A172 (cell line): ENCODE measurements around the gene SCAPER. TPM values are rescaled to one million over a fixed set of nuclear protein-coding genes. Genes with fewer than 3 reads are reported as not detected.

Source experiments
- DNase-seq: peaks from one replicate; pipeline ENCODE4 v3.0.0-alpha.2; 2015; ENCODE audit warnings: low spot score
- total RNA-seq: library from RNA; depleted of rRNA; stranded (reverse); fragments of >200 nt; shearing (Covaris generic); gene quantifications from 2 replicates; pipeline ENCODE4 v1.2.3, GENCODE V29; 2014

The SCAPER gene
- total RNA-seq, 1 experiment from 2014 or later = 22.7 TPM

DNA sequence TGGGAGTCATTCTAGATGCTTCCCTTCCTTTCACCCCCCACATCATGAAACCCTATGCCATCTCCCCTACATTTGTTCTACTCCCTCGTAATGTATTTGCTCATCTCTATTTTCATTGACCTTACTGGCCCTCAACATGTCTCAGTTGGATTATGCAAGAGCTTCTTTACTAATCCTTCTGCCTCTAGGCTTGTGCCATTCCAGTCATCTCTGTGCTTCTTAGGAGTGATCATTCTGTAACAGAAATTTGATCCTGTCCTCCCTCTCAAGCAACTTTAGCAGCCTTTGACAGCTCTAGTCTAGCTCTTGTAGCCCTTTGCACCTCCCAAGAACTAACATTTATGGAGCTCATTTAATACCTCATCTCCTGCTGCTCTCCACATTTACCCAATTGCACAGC, 503.9 kb downstream of the SCAPER start:
- no peak for DNase-seq

DNA sequence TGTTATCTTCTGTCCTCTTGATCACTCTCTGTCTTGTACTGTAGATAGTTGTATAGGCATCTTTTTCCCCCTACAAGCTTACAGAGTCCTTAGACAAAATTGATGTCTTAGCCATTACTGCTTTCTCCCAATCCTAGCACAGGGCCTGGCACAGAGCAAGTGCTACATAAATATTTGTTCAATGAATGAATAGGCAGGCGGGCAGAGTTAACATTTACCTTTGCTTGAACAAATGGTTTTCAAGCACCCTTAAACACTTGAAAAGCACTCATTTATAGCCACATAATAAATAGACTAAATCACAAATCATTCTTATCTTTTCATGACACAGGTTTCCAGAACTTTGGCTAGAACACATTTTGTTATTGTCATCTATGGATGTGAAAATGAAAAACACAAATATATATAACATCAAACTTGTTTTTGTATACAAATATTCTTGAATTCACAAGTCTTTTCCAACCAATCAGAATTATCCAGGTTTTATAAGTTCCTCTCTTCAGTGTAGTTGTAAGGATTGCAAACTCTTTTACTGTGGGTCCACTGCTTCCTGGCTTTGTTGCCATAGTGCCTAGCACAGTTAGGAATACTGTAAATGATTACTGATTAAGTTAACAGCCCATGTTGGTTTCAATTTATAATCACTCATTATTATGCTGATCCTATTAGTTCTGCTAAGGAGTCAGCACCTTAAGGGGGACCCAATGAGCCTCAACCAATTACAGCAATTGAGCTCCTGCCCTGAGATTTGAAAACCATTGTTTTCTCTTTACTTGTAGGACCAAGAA, 506.6 kb downstream of the SCAPER start:
- DNase-seq = no peak

DNA sequence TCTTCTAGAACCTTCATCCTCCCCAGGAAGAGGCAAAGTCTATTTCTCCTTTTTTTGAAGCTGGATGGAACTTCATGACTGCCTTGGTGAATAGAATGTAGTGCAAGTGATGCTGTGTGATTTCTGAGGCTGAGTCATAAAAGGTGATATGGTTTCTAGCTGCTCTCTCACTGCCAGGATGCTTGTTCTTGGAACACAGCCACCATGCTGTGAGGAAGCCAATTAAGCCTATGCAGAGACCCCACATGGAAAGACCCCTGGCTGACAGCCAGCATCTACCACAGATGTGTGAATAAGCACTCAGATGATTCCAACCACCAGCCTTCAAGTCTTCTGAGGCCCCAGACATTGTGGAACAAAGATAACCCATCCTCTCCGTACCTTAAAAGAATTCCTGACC, 511.5 kb downstream of the SCAPER start:
- peak; percentile 50 for DNase-seq

DNA sequence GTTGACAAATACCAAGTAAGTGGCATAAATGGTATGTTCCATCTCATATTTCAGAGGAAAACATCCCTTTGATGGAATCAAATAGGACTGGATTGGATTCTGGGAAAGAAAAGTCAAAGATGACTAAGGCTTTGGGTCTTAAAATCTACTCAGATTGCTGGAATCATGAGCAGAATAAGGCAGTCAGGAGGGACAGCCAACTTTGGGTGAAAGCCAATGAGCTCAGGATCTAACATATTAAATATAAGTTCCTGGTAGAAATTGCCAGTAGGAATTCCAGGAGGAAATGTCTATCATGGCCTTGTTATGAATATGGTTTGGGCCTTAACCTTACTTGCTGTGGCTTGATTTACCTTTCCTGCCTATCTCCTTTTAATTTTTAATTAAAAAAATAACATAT, 513.3 kb downstream of the SCAPER start:
- DNase-seq = no peak

DNA sequence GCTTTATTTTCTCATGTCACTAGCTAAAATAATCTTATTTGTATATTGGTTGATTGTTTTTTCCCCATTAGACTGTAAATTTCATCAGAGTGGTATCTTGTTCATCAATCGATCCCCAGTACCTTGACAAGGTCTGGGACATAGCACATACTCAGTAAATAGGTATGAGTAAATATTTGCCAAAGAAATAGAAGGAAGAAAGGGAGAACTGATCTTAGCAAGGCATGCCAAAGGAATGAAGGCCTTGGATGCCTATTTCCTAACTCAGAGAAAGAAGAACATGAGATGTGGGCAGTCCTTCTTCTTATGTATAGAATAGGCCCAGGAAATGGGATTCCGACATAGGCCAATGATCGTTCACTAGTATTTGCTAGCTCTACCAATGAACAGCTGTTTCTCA, 513.8 kb downstream of the SCAPER start:
- no peak for DNase-seq

DNA sequence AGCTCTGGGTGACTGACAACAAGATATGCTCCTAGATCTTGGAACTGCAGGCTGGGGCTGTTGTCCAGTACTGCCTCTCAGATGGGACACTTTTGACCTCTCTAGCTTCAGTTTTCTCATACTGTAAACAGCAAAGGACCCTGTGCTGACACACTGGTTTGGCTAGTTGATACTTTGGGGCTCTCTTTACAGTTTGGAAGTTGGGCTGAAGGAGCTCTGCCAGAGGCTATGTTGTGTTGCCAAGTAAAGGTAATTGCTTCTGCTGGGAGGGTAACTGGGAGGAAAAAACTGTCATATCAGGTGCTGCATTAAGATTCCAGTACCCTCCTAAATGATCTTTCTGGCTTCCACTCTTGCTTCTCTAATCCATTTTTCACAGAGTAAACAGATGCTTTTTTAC, 514.6 kb downstream of the SCAPER start:
- DNase-seq = no peak

DNA sequence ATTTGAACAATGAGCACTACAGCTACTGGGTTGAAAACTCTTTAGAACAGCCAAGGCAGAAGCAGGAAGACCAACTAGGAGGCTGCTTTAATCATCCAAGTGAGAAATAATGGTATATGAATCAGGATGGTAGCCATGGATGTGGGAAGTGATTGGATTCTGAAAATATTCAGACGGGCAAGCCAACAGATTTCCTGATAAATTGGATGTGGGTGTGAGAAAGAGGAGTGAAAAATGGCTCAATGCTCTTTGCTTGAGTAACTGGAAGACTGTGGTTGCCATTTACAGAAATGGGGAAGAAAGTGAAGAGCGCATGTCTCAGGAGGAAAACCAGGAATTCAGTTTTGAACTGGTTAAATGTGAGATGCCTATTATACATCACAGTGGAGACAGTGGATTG, 518.2 kb downstream of the SCAPER start:
- no peak for DNase-seq

DNA sequence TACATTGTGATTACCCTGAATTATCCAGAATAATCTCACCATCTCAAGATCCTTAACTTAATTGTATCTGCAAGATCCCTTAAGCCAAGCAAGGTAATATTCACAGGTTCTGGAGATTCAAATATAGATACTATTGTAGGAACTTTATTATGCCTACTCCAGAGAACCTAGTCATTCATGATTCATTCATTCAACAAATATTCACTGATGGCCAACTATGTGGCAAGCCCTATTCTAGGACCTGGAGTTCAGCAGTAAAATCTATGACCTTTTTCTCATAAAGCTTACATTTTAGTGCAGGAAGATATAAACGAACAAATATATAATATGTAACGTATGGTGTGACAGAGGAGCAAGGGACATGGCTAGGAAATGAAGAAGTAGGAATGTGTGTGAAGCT, 519.0 kb downstream of the SCAPER start:
- DNase-seq = no peak

DNA sequence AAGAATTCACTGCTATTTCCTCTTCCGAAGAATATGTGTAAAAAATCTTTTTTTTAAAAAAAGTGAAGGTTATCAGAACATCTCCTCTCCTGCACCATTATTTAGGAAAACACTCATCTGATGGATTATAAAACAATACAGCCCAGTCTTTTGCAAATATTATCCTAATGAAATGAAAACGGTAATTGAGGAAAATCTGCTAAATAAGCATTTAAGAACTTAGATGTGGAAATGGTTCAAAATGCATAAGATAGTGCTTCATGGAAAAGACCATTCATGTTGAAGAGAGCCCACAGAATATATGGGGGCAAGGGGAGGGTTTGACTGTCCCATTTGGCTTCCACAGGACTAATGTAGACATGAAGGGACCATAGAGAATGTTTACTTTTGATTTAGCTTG, 520.7 kb downstream of the SCAPER start:
- no peak for DNase-seq

DNA sequence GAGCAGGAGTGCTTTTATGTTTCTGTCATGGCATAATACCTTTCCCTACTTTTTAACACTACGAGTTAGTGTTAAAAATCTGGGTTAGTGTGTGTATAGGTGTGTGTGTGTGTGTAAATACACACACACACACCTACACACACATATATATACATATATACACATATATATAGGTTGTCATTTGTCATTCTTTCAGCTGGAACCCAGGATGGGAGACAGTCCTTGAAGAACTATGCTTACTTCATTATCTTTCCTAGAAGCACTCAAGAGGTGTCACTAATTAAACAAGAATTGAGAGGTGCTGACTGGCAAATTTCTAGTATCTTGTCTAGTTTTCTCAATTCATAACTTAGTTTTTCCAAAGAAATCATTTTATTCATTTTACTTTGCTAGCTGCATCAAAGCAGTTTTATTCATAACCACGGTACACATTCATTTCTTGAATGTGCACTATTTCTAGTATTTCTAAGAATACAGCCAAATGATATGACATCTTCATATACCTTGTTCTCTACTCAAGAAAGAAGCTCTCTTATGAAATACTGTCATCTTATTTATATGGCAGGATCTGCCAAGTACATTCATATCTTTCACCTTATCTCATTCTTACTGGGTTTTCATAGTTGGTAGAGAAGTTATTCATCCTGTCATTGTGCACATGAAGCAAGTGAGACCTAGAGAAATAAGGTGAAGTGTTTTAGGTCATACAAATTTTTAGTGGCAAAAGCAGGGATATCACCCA, 522.0 kb downstream of the SCAPER start:
- DNase-seq = no peak

DNA sequence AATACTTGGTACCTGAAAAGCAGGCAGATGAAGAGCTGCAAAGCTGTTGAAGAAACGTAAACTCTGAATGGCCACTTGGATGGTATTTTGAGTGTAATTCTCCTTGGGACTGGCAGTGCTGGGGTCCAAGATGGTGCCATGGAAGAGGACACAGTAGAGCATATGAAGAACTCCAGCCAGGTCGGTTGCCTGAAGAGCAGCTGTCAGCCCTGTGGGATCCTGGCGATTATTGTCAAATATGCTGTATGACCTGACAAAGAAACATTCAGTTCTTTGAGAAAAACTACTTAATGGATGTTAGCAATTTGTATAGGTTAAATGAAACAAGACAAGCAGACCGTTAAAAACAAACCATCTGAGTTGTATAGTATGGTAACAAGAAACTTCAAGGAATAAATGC, 523.8 kb downstream of the SCAPER start:
- no peak for DNase-seq

DNA sequence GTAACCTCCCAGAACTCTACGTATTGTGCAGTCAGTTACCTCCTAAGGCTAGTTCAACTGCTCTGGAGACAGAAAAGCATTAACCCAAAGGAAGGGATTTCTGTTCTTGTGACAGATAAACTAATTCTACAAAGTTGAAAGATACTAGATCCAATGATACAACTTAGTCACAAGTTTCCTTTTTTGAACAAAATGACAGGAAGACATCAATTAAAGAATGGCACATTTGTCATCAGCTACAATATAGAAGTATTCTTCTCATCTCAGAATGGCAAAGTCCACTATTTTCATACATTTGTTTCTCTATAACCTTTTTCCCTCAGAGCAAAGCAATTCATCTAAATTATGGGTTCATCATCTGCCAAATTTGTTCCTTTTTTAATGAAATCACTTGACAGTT, 524.9 kb downstream of the SCAPER start:
- no peak for DNase-seq

DNA sequence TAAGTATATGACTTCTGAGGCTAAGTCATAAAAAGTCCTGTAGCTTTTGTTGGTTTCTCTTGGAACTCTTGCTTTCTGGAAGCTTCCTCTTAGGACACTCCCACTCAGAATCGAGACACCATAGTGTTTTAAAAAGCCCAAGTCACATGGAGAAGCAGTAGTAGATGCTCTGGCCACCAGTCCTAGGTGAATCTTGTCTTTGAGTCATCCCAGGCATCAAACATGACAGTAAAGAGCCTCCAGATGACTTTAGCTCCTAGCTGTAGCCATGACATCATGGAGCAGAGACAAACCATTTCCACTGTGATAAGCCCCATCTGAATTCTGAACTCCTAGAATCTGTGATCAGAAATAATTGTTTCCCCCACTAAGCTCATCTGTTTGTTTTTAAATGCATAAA, 526.4 kb downstream of the SCAPER start:
- DNase-seq = no peak

DNA sequence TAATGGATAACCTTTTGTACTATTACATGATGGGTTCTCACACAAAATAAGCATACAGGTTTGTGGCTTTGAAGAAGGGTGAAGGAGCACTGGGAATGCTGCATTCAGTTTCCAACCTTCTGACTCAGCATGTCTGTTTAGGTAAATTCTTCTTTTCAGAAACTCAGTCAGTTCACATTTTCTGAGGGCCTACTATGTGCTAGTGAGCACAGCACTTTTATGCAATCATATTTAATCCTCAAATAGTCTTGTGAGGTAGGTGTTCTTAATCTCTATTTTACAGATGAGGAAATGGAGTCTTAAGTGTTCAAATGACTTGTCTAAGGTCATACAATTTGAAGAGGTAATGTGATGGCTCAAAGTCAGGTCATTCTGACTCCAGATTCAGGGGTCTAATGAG, 527.4 kb downstream of the SCAPER start:
- DNase-seq = no peak

DNA sequence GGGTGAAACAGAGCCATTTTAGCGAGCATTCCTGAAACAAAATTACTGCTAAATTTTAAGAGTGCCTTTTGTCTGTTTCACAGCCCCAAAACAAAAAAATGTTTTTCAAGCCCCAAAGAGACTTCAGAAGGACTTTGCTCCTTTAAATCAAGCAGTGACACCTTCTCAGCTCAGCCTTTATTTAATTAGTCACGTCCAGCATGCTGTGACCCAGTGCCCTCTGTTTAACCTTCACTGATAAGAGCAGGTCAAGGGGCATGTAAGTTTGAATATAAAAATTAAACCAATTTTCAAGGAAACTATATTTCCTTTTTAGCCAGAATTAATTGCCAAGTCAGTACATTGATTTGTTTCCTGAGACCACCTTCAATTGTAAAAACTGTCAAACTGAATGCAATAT, 527.9 kb downstream of the SCAPER start:
- DNase-seq = no peak

DNA sequence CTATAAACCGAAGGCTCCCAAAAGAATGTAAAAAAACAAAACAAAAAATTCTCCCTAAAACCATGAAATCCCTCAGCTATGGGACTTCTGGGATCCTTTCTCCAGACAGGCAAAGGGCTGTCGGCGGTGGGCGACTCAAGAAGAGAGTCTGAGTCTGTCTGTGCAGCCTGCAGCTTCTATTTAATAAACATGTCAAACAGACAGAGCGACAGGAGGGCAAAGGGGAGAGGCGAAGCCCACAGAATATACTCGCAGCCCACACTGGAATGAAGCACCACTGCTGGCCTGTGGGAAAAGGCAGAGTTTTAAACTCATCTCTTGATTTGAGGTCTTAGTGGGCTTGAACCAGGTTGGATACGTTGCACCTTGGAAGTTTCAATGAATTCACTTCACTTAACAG, 528.3 kb downstream of the SCAPER start:
- no peak for DNase-seq

DNA sequence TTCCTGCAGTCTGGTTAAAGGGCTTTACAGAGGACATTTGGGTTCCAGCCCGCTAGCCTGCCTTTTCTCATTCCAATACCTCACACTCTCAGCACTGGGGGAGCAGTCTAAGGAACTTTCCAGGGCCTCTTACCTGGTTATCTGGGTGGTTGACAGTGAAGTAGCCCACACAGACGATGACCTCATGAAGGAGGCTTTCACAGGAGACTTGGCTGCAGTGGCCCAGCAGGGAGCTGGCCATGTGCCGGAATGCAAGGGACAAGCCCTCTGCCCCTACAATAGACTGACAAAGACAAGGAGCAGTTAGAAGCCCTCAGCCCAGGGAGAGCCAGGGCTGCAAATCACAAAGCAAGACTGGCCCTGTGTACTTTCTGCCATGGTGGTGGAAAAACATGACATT, 529.1 kb downstream of the SCAPER start:
- no peak for DNase-seq

DNA sequence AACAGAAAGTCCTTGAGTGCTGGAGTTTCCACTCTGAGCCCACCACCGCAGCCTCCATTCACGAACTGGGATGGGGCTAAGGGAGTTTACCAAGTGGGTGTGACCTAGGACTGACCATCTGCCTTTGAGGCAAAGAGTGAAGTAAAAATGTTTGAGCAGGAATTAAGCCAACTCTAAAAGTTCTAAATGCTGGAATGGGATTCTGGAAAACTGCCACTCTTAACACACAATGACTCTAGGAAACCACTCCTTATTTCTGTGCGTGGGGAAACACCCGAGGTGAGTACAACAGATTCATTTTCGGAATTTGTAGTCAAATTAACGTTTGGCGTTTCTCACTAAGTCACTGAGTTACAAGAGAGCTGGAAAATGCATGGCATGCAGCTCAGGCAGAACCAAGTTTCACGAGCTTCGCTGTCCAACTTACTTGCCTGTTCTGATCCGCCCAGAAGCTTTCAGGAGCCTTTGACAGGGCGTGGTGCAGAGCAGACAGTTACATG, 537.0 kb downstream of the SCAPER start:
- no peak for DNase-seq

DNA sequence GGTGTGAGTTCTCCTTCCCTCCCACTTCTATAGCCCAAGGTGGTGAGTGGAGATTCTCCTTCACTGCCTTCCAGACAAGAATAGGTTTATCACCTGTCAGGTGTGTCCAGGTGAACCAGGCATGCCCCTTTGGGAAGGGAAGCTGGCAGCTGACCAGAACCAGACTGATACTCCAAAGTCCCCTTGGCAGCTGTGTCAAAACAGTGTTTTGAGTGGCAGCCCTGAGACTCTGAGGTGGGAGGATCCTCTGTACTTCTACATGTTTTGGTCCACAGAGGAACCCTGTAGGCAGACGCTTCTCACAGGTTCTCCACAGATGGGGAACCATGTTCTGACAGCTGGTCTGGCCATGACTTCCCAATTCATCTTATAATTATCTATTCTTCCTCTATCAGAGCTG, 538.4 kb downstream of the SCAPER start:
- no peak for DNase-seq

DNA sequence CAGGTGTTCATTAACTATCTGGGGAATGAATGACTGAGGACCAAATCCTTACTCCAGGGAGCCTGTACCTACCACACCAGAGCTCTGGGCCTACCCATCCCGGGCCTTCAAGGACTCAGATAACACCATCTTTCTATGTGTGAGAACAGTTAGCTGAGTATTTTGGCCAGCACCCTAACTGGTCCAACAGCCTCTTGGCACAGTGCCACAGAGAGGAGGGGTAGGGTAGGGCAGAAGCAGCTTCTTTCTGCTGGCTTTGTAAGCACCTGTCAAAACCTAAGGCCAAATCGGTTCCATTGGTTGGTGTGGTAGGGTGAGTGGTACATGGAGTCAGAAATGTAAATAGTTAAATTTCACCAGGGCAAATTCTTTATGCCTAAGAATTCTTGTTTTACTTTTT, 541.9 kb downstream of the SCAPER start:
- DNase-seq = no peak

DNA sequence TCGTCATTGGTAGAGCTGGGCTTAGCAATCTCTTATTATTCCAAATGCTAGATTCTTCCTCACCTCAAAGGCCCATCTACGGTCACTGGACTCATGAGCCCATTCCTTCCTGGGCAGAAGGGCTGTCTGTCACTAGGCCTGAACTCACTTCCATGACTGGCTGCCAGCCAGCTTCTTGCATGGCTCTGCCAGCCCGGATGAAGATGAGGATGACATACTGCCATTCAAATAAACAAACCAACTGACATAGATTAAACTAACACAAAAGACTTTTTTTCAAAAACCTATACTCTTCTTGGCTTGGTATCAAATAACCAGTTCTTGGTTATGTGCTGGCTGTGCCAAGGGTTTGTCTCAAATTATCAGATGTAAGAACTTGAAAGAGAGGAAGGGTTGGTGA, 544.7 kb downstream of the SCAPER start:
- no peak for DNase-seq

DNA sequence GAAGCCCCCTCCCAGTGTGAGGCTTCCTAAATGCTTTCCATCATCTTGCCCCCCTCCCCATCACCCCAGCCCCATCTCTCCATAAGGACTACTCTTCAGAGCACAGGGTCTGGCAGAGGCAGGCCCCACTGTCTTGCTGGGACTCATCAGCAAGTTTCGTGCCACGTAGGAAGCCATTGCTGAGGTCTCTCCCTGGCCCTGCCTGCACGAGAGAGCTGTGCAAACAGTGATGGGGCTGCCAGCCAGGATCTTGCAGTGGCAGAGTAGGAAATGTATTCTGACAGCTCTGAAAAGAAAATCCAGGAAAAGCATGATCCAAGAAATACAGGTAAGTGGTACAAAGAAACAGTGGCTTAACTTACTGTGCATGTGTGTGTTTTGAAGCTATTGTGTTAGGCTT, 546.0 kb downstream of the SCAPER start:
- DNase-seq = no peak

DNA sequence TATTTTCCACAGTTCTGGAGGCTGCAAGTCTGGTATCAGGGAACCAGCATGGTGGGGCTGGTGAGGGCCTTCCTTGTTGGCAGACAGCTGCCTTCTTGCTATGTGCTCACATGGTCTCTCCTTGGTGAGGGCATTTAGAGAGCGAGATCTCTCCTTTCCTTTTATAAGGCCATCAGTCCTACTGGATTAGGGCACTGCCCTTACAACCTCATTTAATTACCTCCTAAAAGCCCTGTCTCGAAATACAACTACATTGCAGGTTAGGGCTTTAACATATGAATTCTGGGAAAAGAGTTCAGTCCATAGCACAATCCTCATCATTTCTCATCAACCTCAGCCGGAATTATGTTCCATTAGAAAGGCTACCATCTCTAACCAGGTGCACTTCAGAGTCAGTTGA, 546.7 kb downstream of the SCAPER start:
- DNase-seq = no peak
